Colon (tissue), 2 donors: ENCODE data around the gene GGCT.
"Not testable (repeated sequence)": the region's sequence is repeated elsewhere in the genome, so short reads cannot be mapped to it uniquely, and the experiment has no call there.

Experiments
- FAIRE-seq: peaks from 2 replicates; lab custom pipeline; 2012; peaks lifted over from hg19 to GRCh38; lab: Jason Lieb, UNC
- donor health status: control.
- donor health status: control.

GGCT gene

DNA sequence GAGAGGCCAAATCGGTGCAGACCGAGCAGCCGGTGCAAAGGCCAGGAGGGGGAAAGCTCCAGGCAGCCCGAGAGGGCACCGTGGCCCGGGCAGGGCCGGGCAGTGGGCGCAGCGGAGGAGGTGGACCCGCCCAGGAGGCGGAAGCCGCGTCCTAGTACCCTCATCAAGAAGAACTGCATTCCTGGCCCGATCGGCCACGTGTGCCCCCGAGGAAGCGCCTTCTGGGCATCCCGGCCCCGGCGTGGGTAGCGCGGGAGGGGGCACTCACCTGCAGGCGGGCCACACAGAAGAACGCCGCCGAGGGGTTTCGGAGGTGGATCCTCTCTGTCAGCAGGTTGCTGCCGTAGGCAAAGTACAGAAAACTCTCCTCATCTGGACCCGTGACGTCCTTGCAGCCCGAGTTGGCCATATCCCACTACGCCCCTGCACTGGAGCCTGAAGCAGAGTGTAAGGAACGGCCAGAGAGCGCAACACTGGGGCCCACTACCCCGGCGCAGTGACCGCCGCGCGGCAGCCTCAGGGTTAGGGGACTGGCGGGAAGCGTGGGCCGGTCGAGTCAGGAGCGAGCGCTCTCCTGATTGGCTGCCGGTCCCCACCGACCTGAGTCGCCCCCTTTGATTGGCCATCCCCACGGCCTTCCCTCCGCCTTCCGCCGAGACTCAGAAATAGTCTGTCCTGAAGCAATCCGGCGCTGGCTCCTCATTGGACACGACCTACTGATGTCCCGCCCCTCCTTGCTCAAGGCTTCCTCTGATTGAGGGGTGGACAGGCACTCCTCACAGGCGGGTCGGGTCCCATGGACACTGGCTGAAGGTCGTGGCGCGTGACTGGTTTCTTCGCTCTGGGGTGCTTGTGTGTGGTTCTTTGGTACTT lies at the start of gene GGCT:
Gene GGCT, minus strand, starts transcription at position 529 of the 873 bp plus-strand sequence. Its CDS starts 120 bp downstream, at position 409.
- no peak for FAIRE-seq

- no peak for FAIRE-seq
These were observed 48.9 kb upstream of the GGCT start for GRCh38 chr7:30553546-30553945.

GRCh38 chr7:30553141-30553540 lies 48.5 kb upstream of the GGCT start:
- no peak for FAIRE-seq

DNA sequence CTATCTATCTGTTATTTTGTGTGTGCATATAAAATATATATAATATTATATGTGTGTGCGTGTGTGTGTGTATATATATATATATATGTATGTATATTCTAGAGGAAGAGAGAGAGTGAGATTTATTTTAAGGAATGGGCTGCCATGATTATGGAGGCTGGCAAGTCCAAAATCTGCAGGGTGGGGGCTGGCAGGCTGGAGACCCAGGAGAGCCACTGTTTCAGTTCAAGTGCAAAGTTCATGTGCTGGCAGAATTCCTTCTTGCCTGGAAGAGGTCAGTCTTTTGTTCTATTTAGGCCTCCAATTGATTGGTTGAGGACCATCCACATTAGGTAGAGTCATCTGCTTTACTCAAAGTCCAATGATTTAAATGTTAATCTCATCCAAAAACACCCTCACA lies 47.7 kb upstream of the GGCT start:
- FAIRE-seq = no peak

- no peak for FAIRE-seq
These were observed 45.4 kb upstream of the GGCT start for GRCh38 chr7:30549931-30550493.

- no peak for FAIRE-seq
These were observed 44.2 kb upstream of the GGCT start for GRCh38 chr7:30548845-30549244.

- no peak for FAIRE-seq
These were observed 42.0 kb upstream of the GGCT start for GRCh38 chr7:30546596-30546995.

DNA sequence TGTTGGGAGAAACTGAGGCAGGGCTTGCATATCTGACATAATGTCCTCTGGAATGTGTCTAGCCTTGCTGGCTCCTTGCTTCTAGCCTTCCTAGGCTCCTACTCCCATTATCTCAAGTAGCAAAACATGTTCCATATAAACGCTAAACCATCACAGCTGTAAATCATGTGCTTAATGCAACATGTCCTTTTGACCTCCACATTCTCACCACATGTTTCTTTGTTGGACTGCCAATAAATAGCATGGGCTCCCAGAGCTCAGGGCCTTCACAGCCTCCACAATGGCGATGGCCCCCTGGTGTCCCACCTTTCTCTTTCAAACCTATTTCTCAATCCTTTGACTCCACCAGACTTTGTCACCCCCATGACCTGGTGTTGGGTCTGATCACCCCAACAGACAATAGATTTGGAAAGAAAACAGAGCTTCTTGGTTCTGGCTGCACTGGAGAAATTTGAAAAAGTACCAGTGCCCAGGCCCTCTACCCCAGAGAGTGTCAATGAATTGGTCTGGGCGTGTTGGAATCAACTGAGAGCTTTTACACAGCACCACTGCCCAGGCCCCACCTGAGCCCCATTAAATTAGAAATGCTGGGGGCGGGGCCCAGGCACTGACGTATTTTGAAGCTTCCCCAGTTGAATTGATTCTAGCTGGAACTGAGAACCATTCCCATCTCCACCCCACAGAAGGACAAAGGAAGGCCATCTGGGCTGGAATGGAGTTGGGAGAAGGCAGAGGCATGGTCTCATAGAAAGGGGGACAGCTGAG lies 41.3 kb upstream of the GGCT start:
- no peak for FAIRE-seq

- FAIRE-seq = no peak
These were observed 39.3 kb upstream of the GGCT start for GRCh38 chr7:30543813-30544525.

GRCh38 chr7:30543115-30543514 lies 38.5 kb upstream of the GGCT start:
- FAIRE-seq = not testable (repeated sequence)

DNA sequence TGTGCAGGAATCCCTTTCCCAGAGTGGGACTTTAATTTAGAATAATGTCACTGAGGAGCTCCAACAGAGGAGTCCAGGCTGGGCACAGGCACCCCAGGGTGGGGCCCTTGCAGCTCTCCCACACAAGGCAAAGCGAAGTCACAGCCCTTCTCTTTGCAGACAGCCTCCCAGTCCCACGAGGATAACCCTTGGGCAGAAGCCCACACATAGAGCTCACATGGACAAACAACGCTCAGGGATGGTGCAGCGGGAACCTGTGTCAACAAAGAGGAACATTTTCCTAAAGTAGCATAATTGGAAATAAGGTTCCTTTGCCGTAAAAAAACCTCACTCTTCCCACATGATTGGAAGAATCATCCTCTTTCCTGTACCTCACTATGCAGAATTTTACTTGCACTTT lies 29.3 kb upstream of the GGCT start:
- FAIRE-seq = no peak

DNA sequence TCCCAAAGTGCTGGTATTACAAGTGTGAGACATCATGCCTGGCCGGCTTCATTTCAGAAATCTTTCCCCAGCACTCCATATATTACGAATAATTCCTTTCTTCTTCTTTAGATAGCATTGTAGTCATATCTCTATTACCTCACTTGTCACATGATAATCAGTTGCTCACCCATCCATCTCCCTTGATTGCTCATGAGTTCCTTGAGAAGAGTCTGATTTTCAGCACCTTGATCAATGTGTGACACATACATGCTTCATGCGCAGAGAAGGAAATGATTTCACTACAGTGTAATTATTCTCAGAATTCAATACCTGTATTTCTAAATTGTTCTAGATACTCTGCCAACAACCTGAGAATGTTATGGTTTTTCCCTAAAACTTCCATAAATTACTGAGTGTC lies 26.7 kb upstream of the GGCT start:
- no peak for FAIRE-seq

GRCh38 chr7:30530373-30530772 lies 25.7 kb upstream of the GGCT start:
- FAIRE-seq = no peak

GRCh38 chr7:30528779-30529178 lies 24.1 kb upstream of the GGCT start:
- FAIRE-seq = no peak

DNA sequence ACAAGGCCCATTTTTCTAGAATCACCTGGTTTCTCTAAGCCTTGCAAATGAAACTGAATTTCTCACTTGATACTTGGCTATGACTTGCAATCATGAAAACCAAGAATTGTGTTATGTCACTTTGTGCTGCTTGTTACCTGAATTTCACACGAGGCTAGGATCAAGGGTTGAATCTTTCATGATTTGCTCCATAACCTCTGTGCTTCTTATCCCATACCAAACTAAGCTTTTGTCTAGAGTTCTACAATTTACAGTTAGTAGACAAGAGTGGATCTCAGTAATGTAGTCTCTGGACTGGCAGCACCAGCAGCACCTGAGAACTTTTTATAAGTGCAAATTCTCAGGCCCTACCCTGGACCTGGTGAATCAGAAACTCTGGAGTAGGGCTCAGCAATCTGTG lies 22.7 kb upstream of the GGCT start:
- FAIRE-seq = not testable (repeated sequence)

- no peak for FAIRE-seq
These were observed 21.5 kb upstream of the GGCT start for GRCh38 chr7:30526163-30526562.

GRCh38 chr7:30525429-30525828 lies 20.8 kb upstream of the GGCT start:
- no peak for FAIRE-seq

- no peak for FAIRE-seq
These were observed 19.9 kb upstream of the GGCT start for GRCh38 chr7:30524545-30524944.

GRCh38 chr7:30523466-30523865 lies 18.8 kb upstream of the GGCT start:
- no peak for FAIRE-seq

DNA sequence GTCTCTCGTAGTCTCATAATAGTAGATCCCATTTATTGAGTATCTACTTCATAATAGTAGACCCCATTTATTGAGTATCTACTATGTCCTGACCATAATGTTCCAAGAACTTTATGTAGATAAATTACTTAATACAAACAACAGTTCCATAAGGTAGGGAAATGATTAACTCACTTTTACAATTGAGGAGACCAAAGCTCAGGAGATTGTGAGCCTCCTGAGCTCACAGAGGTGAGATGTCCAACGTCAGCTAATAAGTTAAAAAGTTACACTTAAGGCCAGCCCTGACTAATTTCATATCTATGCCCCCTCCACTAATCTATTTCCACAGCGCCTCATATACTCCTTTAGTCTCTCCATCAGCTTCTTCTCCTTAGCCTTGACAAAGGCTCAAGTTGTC lies 17.5 kb upstream of the GGCT start:
- no peak for FAIRE-seq

- FAIRE-seq = no peak
These were observed 16.9 kb upstream of the GGCT start for GRCh38 chr7:30521532-30521931.

- no peak for FAIRE-seq
These were observed 14.5 kb upstream of the GGCT start for GRCh38 chr7:30519122-30519521.
